GM19193 (cell line): Measurements from ENCODE around the gene DDRGK1.

Experiments
- POLR2A ChIP-seq: IDR thresholded peaks from 4 replicates; pipeline ENCODE4 v1.6.1; 2011; ENCODE audit not compliant: insufficient read depth, insufficient read length; ENCODE audit errors: extremely low read depth

The DDRGK1 gene

DNA sequence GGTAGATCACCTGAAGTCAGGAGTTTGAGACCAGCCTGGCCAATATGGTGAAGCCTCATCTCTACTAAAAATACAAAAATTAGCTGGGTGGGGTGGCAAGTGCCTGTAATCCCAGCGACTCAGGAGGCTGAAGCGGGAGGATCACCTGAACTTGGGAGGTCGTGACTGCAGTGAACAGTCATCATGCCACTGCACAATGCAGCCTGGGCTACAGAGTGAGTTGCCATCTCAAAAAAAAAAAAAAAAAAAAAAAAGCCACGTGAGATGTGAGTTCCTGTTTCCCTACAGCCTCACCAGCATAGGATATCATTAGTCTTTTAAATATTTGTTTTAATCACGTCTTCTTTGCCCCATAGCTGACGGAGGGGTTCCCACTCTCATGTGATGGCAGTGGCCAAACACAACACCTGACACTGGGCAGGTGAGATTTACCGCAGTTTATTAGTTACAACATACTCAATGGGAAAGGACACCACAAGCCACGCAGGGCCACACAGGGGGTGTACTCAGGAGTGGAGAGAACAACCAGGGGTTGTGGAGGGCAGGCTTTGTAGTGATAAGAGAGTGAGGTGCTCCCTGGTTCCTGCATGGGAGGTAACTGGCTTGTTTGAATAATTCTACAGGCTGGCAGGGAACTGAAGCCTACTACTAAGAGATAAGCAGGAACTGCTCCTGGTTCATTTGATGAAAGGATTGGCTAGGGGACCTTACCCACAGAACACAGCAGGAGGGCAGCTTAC lies 26.6 kb downstream of the DDRGK1 start:
- no peak for TF ChIP-seq POLR2A

DNA sequence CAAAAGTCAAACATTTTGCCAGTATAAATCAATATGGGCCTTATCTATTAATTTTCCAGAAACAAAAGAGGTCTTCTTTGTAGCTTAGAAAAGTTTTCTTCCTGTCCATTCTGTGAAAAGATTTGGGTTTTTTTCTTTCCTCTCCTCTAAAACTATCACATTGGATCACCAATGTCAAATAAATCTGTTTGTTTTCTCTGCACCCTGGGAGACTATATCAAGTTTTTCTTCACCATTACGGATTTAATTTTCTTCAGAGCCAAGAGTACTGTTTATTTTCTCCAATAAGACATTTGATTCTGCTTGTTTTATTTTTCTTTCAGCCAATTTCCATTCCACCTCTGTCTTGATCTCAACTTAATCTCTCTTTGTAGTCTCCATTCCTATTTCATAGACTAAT lies 29.2 kb downstream of the DDRGK1 start:
- no peak for TF ChIP-seq POLR2A

DNA sequence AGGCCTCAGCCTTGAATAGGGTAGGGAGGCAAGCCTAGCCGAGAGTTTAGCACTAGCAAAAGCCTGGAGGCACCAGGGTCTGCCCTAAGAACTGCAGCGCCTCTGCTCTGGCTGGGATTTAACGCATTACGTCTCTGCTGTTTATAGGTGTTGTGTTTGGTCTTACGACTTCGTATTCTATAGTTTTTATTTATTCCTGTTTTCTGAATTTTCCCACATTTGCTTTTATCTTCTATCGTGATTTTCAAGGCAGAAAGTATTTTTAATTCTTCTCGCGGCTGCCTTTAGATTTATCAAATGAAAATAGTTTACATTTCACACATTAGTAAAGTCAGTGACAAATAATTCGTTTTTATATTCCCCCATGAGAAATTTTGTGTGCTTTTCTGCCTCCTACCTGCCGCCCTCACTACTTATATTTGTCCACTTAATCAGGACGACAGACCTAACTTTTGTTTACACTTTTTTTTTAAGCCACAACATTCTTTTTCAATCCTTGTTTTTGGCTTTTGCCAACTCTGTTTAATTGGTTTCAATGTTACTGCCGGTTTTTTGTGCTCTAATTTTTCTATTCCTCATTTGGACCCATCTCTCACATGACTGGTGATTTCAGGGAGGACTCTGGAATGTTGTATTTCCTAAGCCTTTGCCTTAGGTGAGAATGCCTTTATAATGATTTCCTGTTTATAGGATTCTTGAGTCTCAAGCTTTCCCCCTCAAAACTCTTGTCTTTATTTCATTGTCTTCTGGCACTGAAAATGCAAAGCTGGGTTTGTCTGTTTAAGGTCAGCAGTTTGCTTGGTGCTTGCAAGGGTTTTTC lies 29.8 kb downstream of the DDRGK1 start:
- no peak for TF ChIP-seq POLR2A

DNA sequence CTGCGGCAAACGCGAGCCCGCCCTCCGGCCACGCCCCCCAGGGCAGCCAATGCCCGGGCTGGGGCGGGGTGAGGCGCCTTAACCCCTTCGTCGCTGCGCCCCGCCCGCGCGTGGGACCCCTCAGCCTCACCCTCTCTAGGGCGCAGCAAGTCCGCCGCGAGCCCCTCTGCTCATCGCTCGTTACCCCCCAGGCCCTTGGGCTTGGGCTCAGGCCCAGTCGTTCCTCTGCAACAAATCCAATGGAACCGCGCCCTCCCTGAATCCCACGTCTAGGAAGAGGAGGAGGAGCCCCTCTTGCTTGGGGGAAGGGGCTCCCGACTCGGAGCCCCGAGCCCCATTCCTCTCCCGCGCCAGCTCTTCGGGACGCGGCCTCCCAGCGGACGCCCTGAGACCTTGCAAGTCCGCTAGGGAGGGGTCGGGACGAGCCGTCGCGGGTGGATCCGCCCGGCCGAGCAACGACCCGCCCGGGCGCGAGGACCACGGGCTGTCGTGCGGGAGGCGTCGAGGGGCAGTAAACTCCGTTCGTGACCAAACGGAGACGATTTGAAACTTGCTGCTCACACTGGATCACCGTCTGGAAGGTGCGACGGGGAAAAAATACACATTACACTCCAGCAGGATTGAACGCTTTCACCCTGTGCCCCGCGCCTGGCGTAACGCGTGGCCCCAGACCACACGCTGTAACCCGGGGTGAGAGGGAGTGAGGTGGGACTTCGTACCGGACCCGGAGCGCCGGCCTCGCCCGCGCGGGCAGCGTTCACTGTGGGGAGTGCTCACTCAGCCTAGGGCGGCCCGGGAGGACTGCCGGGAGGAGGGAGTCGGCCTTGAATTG lies 30.7 kb downstream of the DDRGK1 start:
- TF ChIP-seq POLR2A, result no peak

DNA sequence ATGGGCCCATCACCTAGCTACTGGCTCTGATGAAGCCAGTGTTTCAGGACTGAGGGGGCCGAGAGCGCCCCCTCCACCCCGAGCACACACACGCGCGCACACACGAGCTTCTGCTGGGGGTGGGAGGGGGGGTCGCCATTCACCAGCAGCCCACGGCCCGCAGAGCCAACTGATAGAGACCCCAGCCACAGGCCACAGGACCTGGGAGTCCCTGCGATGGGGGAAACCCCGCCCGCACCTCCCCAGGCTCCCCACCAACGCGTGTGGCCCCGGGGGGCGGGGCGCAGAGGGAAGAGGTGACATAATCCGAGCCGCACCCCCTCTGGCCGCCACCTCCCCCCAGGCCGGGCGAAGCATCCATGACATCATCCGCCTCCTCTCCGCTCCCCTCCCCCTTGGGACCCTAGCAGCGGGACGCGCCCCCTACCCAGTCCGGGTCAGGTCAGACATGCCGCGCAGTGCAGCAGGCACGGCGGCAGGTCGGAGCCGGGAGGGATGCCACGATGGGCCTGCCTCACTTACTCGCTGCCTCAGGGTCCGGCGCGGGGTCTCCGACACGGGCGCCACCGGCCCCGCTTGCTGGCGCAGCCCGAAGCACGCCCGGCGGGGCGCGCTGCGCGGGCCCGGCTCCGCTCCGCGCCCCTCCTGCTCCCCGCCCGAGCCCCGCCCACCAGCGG lies 31.4 kb downstream of the DDRGK1 start, which contains the start of gene LZTS3:
LZTS3 (minus strand) TSS at position 617 of the 677 bp plus-strand sequence. CDS start 6,386 bp downstream, outside the sequence.
- no peak for TF ChIP-seq POLR2A

DNA sequence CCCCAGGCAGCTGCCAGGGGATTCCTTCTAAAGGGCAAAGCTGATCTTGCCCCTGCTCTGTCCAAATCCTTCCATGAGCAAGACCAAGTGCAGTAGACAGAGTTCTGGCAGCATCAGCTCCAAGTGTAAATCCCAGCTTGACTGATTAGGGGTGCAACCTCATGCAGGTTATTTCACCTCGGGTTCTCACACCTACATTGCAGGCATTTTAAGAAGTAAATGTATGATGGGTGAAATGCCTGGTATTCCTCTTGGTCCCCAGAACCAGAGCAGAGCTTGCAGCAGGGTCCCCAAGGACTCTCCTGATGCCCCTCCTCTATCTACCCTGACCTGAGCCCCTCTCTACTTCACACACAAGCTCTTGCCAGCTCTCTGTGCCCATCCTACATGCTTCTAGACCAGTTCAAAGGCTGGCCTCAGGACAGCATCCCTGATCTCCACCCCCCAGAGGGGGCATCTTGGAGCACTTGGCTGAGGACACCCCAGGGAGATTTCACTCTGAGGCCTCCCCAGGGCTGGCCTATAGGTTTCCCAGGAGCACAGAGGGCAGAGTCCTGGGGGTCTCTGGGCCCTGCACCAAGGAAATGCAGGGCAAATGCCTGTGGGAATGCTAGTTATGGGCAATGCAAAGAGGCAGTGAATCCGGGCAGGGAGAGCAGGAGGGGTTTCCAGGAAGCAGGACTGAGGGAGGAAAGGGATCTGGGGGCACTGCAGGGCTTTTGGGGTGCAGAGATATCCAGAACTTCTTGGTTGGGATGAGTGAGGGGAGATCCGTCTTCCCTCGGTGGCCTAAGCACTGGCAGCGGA lies 32.2 kb downstream of the DDRGK1 start:
- TF ChIP-seq POLR2A, result no peak

DNA sequence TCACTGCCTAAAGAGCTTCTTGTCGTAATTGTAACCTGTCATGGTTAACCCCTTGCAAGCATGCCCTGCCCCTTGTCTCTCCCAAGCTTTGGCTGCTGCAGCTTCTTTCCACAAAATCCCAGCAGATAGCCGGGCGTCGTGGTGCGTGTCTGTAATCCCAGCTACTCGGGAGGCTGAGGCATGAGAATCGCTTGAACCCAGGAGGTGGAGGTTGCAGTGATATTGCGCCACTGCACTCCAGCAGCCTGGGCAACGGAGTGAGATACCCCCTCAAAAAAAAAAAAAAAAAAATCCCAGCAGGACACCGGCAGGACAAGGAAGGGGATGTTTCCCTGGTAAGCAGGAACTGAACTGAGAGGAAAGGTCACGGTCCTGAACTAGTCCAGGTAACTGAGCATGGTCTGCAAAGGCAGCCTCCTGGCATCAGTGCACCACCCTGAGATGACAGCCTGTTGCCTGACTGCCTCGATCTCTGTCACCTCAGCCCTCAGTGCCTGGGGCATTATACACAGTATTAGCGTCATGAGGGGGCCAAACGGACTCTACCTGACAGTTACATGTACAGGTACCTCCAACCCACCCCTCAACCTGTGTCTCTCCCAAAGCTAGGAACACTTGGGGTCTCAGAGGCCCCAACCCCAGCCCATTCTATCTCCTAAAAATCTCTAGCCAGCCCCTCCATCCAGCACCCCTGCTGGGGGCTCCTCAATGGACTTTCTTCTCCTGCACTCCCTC lies 32.9 kb downstream of the DDRGK1 start:
- TF ChIP-seq POLR2A, result no peak

DNA sequence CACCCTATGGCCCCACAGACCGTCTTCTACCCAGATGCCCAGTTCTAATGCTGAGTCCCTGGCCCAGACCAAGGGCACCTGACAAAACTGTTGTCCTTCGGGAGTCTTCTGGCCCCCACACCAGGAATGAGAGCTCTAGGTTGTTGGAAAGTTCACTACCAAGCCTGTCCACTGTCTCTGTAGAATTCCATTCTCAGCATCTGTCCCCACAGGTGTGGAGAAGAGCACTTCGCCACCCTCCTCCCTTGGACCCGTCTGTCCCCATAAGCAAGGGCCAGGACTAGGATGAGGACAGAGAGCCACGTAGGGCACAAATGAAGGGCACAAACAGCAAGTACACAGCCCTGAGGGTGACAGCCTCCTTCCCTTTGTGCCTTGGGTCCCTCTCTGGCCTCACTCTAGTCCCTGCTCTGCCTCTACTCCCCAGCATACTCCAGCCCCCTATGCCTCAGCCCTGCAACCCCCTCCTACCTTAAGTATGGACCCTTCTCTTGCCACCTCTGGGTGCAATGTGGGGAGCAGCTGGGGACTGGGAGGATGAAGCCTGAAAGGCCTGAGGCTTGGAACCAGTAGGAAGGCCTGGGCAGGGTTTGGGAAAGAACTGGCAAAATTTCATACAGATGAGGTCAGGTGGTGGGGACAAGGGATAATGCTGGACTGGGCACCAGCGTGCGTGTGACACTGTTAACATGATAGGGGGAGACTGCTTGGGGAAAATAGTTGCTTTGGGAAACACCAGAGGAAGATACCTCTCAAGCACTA lies 35.5 kb downstream of the DDRGK1 start:
- TF ChIP-seq POLR2A, result no peak

DNA sequence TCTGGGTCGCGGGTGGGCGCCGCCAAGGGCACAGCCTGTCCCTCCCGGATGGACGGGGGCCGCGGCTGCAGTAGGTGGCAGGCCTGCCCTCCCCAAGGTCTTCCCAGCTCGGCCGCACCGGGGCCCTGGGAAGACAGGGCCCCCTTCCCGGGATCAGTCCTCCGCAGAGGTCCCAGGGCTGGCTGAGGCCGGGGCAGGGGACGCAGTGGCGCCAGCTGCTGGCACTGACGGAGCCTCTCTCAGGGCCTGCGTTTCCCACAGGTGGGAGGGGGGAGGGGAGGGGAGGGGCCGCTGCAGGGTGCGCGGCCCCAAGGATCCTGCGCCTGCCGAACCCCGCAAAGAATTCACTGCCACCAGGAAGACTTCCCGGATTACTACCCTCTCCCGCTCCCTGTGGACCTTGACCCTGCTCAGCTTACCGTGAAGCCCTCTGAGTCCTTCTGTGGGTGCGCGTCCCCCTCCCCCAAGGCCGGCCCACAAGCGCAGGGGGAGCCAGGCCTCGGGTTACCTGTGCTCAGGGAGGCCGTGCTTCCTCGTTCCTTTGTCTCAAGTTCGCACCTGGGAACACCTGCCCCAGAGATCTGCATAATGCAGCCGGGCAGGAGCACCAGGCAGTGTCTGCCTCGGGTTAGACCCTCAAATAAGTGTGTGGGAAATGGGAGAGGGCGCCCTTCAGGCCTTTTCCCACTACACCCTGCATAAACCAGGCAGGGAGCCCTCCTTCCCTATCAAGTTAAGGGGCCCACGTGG lies 36.2 kb downstream of the DDRGK1 start:
- no peak for TF ChIP-seq POLR2A

DNA sequence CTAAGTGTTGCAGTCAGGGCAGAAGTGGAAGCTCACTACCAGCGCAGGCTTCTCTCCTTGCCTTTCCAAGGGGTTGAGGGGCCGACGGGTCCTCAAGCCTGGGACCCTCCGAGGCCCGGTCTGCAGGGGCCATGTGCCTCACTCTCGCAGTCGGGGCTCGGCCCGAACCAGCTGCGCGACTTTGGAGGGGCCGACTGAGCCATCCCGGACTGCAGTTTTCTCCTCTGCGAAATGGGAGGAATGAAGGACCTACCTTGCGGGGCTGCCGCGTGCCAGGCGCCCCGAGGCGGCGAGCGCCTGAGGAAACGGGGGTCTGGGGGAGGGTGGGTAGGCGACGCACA lies 36.8 kb downstream of the DDRGK1 start:
- TF ChIP-seq POLR2A, result no peak

DNA sequence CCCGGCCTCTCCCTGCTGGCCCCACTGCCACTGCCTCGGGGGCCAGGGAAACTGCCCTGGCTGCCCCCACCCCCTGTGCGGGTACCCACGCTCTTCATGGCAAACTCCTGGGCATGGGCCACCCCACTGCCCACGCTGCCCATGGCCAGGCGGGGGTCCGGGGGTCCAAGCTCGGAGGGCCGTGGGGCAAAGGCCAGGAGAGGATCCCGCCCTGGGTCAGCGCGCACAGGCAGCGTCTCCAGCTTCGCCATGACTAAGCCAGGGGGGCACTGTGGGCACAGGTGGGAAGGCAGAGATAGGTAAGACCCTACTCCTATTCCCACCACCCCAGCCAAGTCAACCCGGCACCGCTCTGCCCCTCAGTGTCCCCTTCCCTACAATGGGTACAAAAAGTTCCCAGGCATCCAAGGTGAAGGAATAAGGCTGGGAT lies 37.6 kb downstream of the DDRGK1 start:
- TF ChIP-seq POLR2A, result no peak
